Thyroid gland (tissue), 4 donors: Measurements from ENCODE around the gene UGT1A5.

Experiments used
- CTCF ChIP-seq, 6 experiments: fragments of 200-600 bp in 3 of 6; fragments of 450-650 bp in 3 of 6; sonication (generic) in 3 of 6; IDR thresholded peaks; one replicate each; pipeline ENCODE4 v1.5.1; 2016 to 2019; ENCODE audit warnings: antibody characterized with exemption in 6 of 6, mild to moderate bottlenecking in 2 of 6, inconsistent platforms in 1 of 6, moderate library complexity in 1 of 6
- POLR2A ChIP-seq, 2 donors: fragments of 450-650 bp; IDR thresholded peaks; one replicate each; pipeline ENCODE4 v1.6.1; 2017; ENCODE audit warnings: antibody characterized with exemption in 2 of 2, mild to moderate bottlenecking in 2 of 2, moderate library complexity in 1 of 2

GRCh38 chr2:233693963-233694362 lies 18.7 kb upstream of the UGT1A5 start:
- TF ChIP-seq CTCF (IDR thresholded peaks at IDR 0.05), result no peak
- TF ChIP-seq POLR2A (IDR thresholded peaks at IDR 0.05), result no peak
